ENCODE data around the gene SIGLEC1.

Gene SIGLEC1

GRCh38 chr20:3744037-3744436 lies 31.6 kb upstream of the SIGLEC1 start:
- DNase-seq = no peak

GRCh38 chr20:3743251-3743650 lies 30.9 kb upstream of the SIGLEC1 start:
- no peak for DNase-seq

DNA sequence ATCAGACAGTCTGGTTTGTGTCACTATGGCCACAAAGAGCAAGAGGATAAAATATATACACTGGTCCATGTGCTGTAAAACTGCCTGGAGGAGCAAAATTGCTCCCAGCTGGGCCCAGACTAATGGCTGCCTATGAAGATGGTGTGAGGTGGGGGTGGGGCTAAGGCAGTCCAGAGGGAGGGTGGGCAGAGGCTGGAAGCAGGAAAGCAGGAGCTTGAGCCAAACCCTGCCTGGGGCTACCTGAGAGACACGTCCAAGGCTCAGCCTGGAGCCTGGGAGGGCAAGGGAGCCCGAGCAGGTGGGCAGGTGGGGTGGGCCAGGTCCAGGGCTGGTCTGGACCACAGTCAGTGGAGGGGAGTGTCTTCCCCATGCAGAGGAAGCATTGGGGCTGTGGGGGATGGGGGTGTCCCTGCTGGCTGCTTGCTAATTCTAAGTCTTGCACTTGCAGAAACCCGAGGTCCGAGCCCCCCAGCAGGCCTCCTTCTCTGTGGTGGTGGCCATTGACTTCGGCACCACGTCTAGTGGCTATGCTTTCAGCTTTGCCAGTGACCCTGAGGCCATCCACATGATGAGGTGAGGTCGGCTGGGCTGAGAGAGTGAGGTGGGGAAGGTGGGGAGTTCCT lies 29.5 kb upstream of the SIGLEC1 start:
- no peak for DNase-seq

DNA sequence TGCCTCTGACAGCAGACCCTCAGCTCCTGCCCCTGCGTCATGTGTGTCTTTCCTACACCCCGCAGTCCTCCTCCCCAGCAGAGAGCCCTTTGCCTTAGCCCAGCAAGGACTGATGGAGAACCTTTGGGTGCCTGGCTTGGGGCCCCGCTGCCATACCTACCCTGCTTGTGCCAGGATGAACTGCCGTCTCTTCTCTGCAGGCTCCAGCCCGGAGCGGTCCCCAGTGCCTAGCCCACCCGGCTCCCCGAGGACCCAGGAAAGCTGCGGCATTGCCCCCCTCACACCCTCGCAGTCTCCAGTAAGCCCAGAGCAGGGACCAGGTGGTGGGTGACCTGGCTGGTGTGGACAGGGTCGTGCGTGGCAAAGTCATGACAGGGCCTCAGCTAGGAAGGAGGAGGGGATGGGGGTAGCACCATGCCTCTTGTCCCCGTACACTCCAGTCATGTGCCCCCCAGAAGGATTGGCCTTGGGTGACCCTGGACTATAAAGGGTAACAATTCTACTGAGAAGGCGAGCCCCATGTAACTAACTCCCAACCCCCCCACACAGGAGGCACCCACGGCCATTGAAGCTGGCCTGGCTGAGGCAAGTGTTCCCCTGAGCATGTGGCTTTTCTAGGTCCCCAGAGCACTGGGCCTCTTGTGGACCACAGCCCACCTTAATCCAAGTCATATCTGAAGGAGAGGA lies 28.4 kb upstream of the SIGLEC1 start:
- DNase-seq = no peak

- DNase-seq = no peak
These were observed 27.6 kb upstream of the SIGLEC1 start for GRCh38 chr20:3739926-3740451.

GRCh38 chr20:3739054-3739925 lies 26.9 kb upstream of the SIGLEC1 start:
- no peak for DNase-seq

- DNase-seq = no peak
These were observed 26.0 kb upstream of the SIGLEC1 start for GRCh38 chr20:3738111-3739053.

DNA sequence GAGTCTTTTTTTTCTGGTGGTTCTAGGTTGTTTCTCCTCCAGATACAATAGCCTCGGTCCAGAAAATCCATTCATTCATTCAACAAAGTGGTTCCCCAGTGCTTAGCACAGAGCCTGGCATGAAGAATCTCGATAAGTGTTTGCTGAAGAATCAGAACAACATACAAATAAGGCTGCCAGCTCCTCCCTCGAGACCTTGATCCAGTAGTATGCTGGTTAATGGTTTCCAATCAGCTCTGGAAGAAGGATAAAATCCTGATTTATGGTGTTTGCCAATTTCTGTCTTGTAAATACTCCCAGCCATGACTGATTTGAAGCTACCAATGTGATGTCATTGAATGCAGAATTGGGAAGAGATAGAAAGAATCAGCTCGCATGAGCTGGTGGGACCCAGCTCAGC lies 23.4 kb upstream of the SIGLEC1 start:
- no peak for DNase-seq

DNA sequence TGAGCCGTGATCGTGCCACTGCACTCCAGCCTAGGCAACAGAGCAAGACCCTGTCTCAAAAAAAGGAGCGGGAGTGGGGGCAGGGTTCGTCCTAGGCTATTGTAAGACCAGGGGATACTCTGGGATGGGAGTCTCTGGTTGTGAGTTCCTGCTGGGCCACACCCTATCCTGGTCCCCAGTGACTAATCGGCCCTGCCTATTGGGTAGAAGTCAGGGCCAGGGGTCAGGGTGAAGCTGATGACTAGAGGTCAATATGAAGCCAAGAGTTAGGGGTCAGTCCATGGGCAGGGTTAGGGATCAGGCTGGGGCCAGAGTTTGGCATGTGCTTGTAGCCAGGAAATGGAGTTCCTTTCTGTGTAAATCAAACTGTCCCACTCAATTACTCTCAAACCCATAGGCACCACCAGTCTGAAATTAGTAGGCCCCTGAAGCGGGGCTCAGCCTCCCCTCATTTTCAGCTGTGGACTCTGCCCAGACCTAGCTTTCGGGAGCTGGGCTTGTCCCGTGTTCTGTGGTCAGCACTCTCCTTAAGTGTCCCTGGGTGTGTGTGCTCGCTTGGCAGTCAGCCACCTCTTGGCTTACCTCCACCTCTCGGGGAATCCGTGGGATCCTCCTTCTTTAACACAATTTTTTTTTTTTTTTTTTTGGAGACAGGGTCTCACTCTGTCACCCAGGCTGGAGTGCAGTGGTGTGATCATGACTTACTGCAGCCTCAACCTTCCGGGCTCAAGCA lies 21.9 kb upstream of the SIGLEC1 start:
- DNase-seq = no peak

- no peak for DNase-seq
These were observed 21.0 kb upstream of the SIGLEC1 start for GRCh38 chr20:3733119-3733995.

- DNase-seq = no peak
These were observed 20.1 kb upstream of the SIGLEC1 start, which contains the start of gene HSPA12B for GRCh38 chr20:3732327-3733118. HSPA12B (plus strand) TSS chr20:3732685; CDS start chr20:3738675, 5,990 bp downstream.

- DNase-seq = no peak
These were observed 19.5 kb upstream of the SIGLEC1 start for GRCh38 chr20:3731944-3732326.

DNA sequence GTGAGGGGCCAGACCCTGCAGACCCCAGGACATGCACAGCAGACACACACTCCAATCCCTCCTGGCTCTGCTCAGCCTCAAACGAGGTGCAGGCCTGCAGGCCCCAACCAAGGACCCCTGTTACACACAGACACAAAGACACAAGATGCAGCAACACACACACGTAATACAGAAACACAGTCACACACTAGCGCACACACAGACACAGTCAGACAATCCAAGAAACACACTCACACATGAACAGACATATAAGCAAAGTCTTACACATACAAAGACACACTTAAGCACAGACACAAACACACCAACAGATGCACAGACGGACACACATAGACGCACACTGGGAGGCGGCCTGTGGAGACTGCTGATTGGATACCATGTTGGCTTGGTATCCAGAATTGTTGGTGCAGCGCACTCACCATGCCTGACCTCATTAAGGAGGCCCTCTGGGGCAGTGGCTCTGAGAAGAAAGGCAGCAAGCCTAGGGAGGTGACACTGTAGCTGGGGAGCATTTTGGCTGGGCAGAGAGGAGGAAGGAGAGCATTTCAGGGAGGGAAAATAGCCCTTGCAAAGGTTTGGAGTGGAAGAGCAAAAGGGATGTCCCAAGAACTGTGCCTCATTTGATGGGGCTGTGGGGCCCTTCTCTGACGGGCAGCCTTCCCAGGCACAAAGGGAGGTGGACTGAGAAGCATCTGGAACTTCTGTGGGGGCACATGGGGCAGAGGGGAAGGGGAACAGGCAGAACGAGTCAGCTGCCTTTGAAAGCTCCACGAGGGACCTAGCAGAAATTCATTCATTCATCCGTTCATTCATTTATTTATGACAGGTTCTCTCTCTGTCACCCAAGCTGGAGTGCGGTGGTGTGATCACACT lies 18.6 kb upstream of the SIGLEC1 start:
- no peak for DNase-seq

GRCh38 chr20:3729811-3730540 lies 17.6 kb upstream of the SIGLEC1 start:
- no peak for DNase-seq

DNA sequence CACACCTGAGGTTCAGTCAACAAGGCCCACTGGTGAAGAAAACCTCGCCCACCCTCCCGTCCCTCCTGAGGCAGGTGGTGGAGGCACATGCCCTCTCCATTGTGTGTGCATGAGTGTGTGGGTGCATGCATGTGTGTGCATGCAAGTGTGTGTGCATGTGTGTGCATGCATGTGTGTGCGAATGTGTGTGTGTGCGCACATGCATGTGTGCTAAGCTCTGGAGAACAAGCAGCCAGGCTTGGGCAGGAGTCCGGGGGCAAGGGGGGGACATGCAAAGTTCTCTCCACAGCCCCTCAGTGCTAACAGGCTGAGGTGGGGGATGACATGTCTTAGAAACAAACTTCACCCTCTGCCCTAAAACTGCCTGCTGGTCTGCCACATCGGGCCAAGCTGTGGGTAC lies 17.0 kb upstream of the SIGLEC1 start:
- DNase-seq = no peak

- no peak for DNase-seq
These were observed 16.5 kb upstream of the SIGLEC1 start for GRCh38 chr20:3728876-3729275.

DNA sequence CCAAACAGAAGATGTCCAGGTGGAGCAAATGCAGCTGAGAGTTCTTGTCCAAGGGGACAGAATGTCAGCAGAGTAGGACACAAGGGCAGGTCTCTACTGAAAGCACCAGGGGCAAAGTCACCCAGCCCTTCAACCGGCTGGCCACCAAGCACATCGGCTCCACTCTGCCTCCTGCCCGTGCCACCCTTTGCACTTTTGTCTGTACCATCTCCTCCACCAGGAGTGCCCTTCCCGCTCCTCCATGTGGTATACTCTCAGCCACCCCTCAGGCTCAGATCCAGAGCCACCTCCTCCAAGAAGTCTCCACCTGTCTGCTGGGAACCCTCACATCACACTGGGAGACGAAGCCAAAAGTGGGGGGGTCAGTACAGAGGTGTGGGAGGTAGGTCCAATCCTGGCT lies 16.0 kb upstream of the SIGLEC1 start:
- DNase-seq = no peak
